ENCODE data around the gene SIRPB2.
"Not testable (repeated sequence)": the region's sequence is repeated elsewhere in the genome, so short reads cannot be mapped to it uniquely, and the experiment has no call there.

Gene SIRPB2

DNA sequence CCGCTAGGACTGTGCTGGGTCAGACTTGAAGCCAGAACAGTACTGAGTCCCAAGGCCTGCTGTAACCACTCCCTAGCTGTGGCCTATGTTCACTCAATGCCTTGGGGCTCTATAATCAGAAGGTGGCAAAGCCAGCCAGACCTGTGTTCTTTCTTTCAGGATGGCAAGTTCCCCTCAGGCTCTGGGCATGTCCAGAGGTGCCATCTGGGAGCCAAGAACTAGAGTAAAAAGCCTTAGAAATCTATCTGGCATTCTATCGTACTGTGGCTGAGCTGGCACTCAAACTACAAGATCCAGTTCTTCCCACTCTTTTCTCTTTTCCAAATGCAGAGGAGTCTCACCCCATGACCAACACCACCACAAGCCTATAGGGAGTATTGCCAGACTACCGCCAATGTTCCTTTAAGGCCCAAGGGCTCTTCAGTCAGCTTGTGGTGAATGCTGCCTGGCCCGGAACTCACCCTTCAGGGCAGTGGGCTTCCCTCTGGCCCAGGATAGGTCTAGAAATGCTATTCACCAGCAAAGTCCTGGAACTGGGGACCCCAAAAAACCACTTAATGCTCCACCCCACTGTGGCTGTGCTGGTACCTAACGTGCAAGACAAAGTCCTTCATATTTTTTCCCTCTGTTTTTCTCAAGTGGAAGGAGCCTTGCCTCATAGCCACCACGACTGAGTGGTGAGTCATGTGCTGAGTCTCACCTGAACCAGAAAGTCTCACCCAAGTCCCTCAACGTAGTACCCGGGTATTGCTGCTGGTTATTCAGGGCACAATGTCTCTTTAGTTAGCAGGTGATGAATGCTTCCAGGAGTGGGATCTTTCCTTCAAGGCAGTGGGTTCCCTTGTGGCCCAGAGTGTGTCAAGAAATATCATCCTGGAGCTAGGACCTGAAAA, 8.6 kb upstream of the SIRPB2 start:
- no peak for DNase-seq (ENCODE audit: low read depth)

DNA sequence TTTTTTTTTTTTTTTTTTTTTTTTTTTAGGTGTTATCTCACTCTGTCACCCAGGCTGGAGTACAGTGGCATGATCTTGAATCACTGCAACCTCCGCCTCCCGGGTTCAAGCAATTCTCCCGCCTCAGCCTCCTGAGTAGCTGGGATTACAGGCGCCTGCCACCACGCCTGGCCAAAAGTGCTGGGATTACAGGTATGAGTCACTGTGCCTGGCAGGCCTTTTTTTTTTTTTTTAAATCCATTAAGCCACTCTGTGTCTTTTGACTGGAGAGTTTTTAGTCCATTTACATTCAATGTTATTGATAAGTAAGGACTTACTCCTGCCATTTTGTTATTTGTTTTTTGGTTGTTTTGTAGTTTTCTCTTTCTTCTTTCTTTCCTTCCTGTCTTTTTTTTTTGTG, 6.2 kb upstream of the SIRPB2 start:
- not testable (repeated sequence) for DNase-seq (ENCODE audit: low read depth)

DNA sequence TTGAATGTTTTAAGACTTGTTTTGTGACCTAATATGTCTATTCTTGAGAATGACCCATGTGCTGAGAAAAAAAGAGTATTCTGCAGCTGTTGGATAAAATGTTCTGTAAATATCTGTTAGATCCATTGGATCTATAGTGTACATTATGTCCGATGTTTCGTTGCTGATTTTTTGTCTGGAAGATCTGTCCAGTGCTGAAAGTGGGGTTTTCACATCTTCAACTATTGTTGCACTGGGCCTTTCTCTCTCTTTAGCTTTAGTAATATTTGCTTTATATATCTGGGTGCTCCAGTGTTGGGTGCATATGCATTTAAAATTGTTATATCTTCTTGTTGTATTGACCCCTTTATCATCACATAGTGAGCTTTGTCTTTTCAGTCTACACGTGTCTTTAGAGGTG, 5.7 kb upstream of the SIRPB2 start:
- DNase-seq (ENCODE audit: low read depth): no peak

DNA sequence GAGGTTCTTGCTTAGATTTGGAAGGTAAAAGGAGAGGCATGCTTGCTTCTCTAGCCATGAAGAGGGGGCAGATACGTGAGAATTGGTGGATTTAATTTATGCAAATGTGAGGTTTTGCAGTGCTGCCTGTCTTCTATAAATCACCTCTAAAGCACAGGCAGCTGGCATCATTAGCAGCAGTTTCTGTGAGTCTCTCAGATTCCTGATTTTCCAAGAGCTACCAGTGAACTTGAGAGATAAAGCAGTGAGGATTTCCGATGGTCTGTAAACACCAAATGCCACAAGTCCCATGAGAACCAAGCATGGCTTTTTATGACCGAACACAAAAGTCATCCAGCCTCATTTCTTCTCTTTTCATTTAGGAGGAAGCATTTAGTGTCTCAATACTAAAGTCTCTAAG, 3.2 kb upstream of the SIRPB2 start:
- DNase-seq (ENCODE audit: low read depth): no peak

DNA sequence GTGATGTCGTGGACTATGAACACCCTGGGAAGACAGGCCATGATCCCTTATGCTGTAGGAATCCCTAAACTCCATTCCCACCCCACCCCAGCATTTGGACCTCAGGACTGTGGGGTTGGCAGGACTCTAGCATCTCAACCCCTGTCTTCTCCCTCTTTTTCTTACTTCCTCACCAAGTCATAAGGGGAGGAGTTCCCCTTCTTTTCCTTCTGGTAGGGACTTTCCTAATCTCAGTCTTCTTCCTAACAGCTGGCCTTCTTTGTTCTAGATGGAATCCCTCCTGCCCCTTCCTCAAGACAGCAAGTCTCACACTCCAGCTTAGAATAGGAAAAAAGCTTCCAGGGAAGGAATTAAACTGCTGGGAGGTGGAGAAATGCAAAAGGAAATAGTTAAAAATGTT, 2.3 kb upstream of the SIRPB2 start:
- DNase-seq (ENCODE audit: low read depth): no peak

DNA sequence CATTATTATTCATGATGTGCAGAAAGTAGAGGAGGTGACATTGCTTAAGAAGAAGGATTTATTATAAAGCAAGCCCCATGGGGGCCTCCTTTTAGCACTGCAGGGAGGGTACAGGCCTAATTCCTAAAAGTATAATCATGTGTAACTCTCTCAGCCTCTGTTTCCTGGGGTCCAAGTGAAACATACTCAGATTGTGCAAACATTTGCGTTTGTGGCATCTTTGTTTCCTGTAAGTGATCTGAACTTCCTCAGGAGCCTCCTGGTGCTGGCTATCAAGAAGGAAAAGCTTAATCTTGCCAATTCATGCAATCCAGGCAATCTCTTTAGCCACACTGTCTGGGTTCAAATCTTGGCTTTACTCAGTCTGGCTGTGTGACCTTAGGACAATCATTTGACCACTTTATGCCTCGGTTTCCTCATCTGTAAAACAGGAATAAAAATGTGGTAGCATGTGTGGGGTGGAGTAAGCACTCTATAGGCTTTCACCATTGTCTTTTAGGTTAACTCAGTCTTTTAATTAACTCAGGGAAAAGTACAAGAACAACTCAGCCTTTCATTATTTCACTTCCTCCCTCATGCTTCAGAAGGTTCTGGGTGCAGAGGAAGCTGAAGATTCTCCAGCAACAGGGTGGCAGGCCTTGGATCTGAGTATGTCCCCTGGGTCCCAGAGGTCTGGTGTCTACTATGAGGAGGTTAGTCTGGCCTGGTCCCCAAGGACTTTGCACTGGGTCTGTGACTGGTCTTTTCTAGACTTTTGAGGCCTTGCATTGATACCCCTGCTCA, 831 bp upstream of the SIRPB2 start:
- no peak for DNase-seq (ENCODE audit: low read depth)

DNA sequence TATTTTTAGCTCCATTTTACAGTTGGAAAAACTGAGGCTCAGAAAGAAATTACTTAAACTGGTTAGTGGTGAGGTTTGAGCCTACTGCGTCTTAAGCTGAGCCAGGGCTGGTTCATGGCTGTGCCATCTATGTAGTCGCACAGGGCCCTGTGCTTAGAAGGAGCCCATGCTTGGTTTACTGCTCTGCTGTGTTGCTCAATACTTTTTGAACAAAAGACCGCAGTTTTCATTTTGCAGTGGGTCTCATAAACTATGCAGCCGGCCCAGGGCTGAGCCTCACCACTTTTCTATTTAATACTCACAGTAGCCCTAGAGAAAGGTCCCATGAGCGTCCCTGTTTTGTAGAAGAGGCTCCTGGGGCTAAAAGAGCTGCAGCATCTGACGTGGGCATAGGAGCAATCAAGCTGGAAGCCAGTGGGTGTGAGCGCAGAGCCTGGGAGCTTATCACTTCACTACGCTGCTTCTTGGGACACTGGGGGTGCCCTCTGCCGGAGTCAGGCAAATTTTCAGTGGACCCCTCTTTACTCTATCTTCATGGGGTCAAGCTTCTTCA, 501 bp downstream of the SIRPB2 start:
- DNase-seq (ENCODE audit: low read depth): no peak

DNA sequence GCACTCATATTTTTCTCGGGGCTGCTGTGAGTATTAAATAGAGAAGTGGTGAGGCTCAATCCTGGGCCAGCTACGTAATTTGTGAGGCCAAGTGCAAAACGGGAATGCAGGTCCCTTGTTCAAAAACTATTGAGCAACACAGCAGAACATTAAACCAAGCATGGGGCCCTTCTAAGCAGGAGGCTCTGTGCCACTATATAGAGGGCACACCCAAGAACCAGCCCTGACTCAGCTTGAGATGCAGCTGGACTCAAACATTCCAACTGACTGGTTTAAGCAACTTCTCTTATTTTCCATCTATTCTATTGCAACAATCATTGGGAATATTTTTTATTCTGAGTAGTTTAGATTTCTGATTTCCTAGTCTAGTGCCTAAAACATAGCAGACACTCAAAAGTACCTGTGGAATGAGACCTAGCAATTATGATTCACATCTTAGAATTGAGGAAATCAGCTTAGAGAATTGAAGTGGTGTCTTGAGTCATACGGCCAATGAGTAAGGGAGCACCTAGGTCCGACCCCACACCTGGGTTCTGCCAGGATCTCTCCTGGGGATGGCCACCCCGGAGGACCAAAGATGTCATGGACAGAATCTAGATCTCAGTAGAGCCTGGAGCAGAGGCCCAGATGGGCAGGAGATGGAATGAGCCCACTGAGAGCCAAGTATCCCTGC, 1.3 kb downstream of the SIRPB2 start:
- no peak for DNase-seq (ENCODE audit: low read depth)

DNA sequence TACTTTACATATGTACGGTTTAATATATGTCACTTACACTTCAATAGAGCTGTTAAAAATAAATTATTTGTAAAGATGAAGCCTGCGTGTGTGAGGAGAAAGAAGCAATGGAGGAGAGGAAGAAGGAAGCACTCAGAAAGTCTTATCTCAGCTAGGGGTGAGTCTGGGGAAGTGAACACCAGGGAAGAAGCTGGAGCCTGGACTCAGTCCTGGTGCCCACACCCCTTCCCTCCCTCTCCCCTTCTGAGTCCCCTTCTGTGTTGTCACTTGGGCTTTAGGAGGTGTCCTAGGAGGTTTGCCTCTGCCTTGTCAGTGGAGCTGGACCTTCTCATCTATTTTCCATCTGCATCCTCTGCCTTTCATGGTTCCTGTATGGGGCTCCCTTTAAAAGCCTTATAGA, 1.9 kb downstream of the SIRPB2 start:
- no peak for DNase-seq (ENCODE audit: low read depth)

DNA sequence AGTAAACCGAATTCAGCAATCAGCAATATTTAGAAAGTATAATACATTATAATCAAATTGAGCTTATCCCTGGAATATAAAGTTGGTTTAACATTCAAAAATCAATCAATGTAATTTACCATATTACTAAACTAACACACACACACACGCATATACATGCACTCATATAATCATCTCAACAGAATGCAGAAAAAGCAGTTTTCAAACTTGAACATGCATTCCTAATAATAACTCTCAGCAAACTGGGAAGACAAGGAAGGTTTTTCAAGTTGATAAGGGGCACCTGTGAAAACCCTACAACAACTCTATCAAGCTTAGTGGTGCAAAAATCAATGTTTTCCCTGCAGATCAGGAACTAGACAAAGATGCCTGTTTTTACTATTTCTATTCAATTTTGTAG, 4.7 kb downstream of the SIRPB2 start:
- DNase-seq (ENCODE audit: low read depth): no peak

DNA sequence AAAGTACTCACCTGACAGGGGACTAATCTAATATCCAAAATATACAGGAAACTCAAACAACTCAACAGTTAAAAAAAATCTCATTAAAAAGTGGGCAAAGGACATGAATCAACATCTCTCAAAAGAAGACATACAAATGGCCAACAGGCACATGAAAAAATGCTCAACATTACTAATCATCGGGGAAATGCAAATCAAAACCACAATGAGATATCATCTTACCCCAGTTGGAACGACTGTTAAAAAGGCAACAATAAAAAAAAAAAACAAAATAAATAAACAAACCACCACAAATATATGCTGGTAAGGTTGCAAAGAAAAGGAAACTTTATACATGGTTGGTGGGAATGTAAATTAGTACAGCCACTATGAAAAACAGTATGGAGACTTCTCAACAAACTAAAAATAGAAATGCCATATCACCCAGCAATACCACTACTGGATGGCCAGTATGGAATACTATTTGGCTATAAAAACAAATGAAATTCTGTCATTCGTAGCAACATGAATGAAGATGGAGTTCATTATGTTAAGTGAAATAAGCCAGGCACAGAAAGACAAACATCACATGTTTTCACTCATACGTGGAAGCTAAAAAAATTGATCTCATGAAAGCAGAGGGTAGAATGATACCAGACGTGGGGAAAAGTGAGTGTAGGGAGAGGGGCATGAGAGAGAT, 6.6 kb downstream of the SIRPB2 start:
- DNase-seq (ENCODE audit: low read depth): no peak

DNA sequence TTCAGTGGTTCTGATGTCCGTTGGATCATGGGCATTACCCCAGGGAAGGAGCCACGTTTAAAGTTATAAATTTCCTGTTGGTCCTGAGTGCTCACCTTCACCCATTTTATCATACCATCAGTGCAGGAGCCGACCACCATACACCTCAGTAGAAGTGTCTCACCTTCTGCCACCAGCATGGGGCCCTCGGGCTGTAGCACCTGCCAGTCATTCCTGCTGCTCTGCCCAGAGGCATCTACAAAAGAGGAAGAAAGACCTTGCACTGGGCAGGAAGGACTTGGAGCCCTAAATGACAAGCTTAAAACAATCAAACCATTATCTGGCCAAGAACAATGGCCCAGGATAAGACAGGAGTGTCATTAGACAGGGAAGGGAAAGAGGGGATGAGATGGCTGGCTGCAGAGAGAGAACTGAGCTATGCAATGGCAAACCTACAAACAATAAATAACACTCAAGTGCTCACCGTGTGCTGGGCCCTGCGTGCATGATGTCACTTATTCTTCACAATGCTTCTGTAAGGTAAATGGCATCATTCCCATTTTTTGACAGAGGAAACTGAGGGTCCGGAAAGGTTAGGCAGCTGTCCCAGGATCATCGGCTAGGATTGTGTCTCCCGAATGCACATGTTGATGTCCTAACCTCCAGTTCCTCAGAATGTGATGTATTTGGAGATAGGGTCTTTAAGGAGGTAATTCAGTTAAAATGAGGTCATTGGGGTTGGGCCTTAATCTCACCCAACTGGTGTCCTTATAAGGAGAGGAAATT, 11.2 kb downstream of the SIRPB2 start:
- DNase-seq (ENCODE audit: low read depth): no peak

DNA sequence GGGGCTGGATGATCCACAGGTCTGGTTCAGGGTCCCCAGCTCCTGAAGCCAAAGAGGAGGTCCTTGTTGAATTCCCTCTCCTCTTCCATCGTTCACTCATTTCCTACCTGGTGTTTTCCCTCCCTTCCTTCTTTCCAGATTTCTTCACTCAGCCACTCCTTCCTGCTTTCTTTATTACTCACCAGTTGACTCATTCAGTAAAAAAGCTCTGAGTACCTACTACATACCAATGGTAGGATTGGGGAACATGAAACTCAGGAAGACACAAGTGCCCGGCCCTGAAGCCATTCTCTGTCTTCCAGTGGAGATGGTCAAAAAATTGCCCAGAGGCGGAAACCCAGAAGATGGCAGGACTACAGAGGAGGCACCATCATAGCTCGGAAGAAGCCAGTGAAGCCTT, 12.7 kb downstream of the SIRPB2 start:
- no peak for DNase-seq (ENCODE audit: low read depth)

DNA sequence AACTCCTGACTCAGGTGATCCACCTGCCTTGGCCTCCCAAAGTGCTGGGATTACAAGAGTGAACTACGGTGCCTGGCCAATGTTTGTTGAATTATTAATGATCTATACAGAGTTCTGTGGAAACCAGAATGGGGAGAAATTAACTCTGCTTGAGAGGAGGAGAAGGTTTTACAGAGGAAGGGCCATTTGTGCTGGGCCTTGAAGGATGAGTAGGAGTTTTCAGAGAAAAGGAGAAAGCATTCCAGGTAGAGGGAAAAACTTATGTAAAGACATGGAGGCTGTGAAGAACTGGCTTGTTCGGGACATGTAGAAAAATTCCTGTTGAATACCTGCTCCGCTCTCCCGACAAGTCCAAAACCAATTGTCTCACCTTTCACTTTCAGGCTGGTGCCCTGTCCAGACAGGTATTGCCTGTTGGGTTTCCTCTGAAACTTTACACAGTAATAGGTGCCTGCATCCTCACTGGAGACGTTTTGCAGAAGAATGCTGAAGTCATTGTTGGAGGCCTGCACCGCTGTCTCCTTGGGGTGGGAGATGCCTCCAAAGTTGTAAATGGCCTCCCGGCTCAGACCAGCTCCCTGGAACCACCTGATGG, 13.2 kb downstream of the SIRPB2 start:
- no peak for DNase-seq (ENCODE audit: low read depth)

DNA sequence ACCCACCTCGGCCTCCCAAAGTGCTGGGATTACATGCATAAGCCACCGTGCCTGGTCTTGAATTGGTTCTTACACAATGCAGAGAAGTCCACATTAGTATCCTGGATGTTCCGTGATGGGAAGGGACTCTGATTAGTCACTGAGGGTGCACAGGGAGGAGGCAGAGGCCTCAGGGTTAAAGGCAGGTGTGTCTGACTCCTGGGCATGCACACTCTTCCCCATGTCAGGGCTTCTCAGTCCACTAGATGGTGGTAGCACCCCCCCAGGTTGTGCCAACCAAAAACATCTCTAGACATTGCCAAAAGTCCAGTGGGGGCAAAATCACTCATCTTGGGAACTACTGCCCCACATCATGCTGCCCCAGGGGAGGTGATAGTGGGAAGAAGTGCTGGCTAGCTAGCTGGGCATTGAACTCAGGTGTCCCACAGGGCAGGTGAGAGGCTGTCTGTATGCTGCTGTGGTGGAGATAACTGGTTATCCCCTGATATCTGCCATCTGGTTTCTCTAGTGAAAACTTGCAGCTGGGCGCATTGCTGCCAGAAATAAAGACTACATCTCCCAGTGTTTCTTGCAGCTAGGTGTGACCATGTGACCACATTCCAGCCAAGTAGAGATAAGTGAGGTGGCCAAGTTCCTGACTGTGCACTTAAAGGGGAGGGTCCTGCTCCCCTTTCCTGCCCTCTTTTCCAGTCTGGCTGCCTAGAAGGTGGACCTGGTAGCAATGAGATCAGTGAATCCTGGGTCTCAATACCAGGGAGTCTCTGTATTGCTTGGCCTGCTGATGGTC, 16.2 kb downstream of the SIRPB2 start:
- no peak for DNase-seq (ENCODE audit: low read depth)

DNA sequence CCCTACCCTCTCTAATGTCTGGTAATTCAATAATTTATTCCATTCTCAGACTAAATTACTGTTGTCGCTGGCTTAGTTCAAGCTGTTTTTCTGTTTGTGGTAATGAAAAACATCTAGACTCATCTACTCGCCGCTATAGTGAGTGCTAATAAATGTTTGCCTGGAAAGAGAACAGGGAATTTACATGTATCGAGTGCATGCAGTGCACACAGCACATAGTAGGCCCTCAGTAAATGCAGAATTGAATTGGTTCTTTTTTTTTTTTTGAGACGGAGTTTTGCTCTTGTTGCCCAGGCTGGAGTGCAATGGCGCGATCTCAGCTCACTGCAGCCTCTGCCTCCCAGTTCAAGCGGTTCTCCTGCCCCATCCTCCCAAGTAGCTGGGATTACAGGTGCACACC, 16.9 kb downstream of the SIRPB2 start:
- DNase-seq (ENCODE audit: low read depth): no peak

DNA sequence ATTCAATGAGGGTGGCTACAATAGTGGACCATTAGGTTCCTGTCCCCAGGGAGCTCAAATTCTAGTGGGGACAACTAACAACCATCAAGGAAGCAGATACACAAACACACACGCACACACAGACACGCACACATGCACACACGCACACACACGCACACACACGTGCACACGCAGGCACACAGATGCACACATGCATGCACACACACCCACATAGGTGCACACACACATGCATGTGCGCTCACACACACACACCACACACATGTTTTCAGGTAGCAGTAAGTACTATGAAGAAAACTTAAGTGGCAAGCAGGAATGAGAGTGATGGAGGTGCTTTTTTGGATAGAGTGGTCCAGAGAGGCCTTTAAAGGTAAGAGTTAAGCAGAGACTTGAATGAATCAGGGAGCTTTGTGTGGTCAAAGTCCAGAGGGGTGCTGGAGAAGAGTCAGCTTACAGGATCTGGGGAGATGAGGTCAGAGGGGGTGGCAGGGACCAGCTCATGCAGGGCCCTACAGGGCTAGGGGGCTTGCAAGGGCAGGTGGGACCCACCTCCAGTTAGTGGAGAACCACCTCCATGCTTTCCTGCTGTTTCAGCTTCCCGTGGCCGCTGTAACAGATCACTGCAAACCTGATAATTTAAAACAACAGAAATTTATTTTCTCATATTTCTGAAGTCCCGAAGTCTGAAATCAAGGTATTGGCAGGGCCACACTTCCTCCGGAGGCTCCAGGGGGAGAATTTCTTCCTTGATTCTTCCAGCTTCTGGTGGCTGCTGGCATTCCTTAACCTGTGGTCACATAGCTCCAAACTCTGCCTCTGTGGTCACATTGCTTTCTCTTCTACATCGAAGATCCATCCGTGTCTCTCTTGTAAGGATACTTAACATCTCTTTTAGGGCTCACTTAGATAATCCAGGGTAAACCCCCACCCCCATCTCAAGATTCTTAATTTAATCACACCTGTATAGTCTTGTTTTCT, 17.7 kb downstream of the SIRPB2 start:
- no peak for DNase-seq (ENCODE audit: low read depth)

DNA sequence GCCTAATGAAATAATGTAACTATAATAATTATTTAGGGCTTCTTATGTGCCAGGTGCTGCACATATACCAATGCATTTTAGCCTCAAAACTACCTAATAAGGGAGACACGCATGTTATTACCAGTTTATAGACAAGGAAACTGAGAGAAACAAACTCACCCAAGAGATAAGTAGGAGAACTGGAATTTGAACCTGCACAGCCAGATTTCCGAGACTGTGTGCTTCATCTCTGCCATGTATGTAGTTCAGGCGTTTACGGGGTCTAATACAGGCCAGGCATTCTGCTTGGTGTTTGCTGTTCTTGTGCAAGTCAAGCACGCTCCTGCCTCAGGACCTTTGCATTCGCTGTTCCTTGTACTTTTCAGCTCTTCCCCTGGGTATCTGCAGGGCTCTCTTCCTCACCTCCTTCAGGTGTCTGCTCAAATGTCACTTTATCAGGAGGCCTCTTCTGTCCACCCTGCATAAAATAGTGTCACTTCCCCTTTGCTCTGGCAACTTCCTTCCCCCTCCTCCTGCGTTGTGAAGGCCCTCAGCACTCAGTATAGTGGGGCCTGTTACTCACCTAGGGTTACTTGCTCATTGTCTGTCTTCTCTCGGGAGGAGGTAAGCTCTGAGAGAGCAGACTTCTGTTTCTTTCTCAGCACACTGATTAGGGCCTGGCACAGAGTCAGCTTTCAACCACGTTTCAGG, 18.5 kb downstream of the SIRPB2 start:
- DNase-seq (ENCODE audit: low read depth): no peak

All from activated T-helper 9 cell treated with anti-CD3 and anti-CD28 coated beads, Interleukin-2, amount 50 U/mL, for 16 hours (primary cell).